ENCODE data around the gene BMP4.

BMP4 gene

DNA sequence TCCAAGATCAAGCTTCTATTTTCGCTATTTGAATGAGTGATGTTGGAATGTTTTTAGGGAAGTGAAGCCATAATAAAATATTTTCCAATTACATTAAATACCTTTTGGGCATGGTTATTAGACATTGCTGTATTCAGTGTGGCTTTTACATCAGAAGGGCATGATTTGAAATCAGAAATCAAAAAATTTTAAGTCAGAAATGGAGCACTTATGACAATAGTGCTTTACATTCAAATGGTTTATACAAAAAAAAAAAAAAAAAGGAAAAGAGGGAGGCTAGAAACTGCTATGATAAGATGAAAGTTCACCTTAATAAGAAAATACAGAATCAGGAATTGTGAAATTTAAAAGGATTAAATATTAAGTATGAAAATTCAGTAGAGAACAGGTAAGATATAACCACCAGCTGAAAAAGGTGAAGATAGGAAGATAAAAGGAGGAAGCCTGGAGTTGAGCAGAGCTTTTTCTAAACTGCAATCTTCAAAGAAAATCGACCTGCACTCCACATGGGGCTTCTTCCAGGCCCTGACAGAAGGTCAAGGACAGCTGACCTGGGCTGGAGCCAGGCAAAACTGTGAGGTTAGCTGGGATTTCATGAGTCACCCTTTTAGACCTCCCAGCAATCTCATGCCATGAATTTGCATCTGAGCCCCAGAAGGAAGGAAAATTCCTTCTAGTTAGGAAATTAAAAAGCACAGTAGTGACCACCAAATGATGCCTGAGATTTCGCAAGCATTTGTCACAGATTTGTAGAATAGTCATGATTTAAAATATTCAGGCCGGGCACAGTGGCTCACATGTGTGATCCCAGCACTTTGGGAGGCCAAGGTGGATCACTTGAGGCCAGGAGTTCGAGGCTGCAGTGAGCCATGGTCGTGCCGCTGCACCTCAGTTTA is 23.4 kb upstream of the BMP4 start:
- no peak for TF ChIP-seq CTCF (IDR thresholded peaks at IDR 0.05; ENCODE audit: extremely low read depth, insufficient read depth, missing control alignments)
- in situ Hi-C loops (cut with MboI; ENCODE audit: low pct_unique_long_range_greater_than_20kb, low sequenced_read_pairs, unreplicated experiment): no loop called here
- no peak for DNase-seq (ENCODE audit: low spot score)

DNA sequence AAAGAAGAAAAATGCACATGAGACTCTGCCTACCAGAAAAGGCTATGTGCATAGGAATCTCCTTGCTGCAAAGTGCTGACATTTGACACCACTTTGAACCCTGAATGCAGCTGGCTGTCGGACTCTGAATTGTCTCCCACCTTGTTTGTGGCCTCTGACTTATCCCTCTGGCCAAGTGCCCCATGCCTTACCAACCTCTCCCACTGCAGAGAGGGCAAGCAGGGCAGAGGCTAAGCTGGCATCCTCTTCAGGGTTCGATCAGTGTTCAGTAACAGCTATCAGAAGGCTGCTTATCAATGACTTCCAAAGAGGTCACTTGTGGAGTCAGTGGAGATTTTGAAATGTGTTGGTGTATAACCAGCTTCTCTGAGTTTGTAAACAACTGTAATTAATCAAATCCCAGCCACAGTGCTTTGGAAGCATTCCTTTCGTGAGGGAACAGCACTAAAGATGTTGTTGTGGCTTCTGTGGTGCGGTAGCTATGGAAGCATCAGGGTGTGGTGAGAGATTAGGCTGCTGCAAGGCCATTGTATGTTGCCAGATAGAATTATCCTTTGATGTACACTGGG is 22.6 kb upstream of the BMP4 start:
- DNase-seq (ENCODE audit: low spot score): no peak
- in situ Hi-C loops (cut with MboI; ENCODE audit: low pct_unique_long_range_greater_than_20kb, low sequenced_read_pairs, unreplicated experiment): no loop called here
- no peak for TF ChIP-seq CTCF (IDR thresholded peaks at IDR 0.05; ENCODE audit: extremely low read depth, insufficient read depth, missing control alignments)

DNA sequence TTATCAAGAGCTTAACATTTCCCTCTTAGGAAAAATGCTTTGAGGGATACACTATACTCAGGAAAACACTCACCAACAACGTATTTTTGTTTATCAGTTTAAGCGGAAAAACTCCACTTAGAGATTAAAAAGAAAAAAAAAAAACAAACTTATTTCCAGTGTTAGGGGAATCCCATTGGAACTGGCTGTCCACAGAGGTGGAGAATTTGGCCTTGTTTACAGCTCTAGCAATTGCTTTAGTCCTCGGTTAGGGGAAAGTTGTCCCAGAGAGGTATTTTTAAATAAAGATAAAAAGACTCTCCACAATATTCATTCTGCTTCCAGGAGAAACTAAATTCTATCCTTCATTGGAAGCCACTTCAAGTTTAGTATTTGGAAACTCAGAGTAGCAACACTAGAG is 21.6 kb upstream of the BMP4 start:
- no peak for DNase-seq (ENCODE audit: low spot score)
- TF ChIP-seq CTCF (IDR thresholded peaks at IDR 0.05; ENCODE audit: extremely low read depth, insufficient read depth, missing control alignments): no peak
- in situ Hi-C loops (cut with MboI; ENCODE audit: low pct_unique_long_range_greater_than_20kb, low sequenced_read_pairs, unreplicated experiment): no loop called here

- no peak for DNase-seq (ENCODE audit: low spot score)
- TF ChIP-seq CTCF (IDR thresholded peaks at IDR 0.05; ENCODE audit: extremely low read depth, insufficient read depth, missing control alignments): no peak
- in situ Hi-C loops (cut with MboI; ENCODE audit: low pct_unique_long_range_greater_than_20kb, low sequenced_read_pairs, unreplicated experiment): no loop called here
These were observed 18.8 kb upstream of the BMP4 start for GRCh38 chr14:53975444-53975843.

- no peak for DNase-seq (ENCODE audit: low spot score)
- no peak for TF ChIP-seq CTCF (IDR thresholded peaks at IDR 0.05; ENCODE audit: extremely low read depth, insufficient read depth, missing control alignments)
- in situ Hi-C loops (cut with MboI; ENCODE audit: low pct_unique_long_range_greater_than_20kb, low sequenced_read_pairs, unreplicated experiment): no loop called here
These were observed 14.9 kb upstream of the BMP4 start for GRCh38 chr14:53971521-53971920.

DNA sequence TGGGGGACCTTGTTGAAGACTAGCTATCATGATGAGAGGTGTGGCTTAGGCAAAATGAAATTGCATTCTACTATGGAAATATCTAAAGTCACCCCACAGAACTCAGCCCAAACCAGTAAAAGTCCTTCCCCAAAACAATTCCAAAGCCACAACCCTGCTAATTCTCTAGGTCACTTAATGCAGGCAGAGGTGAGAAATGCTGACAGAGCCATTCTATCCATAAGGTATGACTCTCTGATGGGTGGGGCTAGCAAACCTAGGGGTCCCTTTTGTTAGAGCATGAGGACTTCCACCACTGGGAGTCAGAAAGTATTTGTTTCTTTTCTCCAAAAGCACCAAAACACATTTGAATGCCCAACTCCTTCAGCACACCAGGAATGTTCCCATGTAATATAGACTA is 12.7 kb upstream of the BMP4 start:
- no peak for DNase-seq (ENCODE audit: low spot score)
- in situ Hi-C loops (cut with MboI; ENCODE audit: low pct_unique_long_range_greater_than_20kb, low sequenced_read_pairs, unreplicated experiment): no loop called here
- no peak for TF ChIP-seq CTCF (IDR thresholded peaks at IDR 0.05; ENCODE audit: extremely low read depth, insufficient read depth, missing control alignments)

All from GM13977 (cell line).